ENCODE measurements around the gene CNST.
"Not testable (repeated sequence)": the region's sequence is repeated elsewhere in the genome, so short reads cannot be mapped to it uniquely, and the experiment has no call there.

The CNST gene

DNA sequence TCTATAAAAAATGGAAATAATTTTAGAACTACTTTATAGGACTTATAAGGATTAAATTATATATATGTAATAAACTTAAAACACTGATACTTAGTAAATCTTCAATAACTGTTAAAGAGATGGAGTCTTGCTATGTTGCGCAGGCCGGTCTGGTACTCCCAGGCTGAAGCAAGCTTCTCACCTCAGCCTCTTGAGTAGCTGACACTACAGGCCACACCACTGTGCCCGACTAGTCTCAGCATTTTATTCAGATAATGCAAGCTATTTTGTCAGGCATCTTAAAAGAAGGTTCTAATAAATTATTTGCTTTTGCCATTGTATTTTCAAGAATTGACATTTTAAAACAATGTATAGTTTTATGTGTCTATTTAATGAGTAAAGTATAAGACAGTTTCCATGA lies 20.8 kb downstream of the CNST start:
- no peak for DNase-seq (ENCODE audit: low spot score)

DNA sequence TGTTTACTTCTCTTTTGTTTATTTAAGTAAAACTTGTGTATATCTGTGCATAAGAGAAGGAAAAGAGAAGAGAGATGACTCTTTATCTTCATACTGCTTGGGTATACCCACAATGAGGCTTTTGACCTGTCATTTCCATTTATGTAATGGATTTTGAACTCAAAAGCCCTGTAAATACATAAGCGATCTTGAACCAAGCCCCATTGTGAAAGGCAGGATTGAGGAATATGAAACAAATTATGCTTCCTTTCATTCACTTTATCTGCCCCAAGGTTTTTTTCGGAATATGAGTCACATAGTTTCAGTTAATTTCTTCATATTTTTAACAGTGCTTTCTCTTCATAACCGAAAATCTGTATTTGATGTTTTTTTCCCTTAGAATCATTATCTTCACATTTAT lies 21.4 kb downstream of the CNST start:
- DNase-seq (ENCODE audit: low spot score) = peak; percentile 24

DNA sequence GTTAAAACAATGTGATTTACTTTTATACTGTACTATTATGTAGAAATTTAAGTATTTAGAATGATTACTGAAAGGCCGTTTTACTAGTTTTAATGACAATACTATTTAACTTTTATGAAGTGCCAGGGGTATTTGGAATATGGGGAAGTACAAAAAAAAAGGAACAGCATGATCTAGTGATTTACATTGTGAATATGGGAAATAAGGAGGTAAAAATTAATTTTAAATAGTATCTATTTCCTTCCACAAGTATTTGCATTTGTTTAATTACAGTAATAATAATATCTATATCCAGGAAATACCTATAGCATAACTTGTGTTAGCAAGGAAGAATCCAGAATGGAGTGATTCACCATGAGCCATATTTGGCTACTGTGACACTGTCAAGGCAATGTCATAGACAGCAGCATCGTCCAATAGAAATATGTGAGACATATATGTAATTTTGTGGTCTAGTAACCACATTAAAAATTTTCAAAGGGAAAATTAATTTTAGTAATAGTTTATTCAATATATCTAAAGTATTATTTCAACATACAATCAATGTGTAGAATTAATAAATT lies 22.0 kb downstream of the CNST start:
- peak; percentile 14 for DNase-seq (ENCODE audit: low spot score)

DNA sequence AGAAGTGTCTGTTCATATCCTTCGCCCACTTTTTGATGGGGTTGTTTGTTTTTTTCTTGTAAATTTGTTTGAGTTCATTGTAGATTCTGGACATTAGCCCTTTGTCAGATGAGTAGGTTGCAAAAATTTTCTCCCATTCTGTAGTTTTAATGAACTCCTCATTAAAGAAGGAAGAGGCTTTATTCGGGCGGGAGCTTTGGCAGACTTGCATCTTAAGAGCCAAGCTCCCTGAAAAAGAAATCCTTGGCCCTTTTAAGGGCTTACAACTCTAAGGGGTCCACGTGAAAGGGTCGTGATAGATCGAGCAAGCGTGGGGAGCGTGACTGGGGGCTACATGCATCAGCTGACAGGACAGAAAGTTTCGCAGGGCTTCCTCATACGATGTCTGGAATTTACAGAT lies 23.7 kb downstream of the CNST start:
- not testable (repeated sequence) for DNase-seq (ENCODE audit: low spot score)

DNA sequence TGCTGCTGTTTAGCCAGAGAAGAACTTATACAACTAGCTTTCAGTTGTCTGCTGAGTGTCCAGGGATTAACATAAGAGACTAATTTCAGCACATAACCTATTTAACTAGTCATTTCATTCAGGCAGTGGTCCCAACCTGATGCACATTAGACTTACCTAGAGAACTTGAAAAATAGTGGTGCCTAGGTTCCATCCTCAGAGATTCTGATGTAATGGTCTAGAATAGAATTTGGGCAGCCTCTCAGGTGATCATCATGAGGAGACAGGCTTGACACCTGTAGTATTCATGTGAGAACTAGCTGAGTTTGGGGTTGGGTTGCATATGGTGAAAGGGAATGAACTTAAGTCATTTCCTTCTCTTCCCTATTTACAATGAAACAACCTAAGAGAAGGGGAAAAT lies 24.8 kb downstream of the CNST start:
- DNase-seq (ENCODE audit: low spot score) = no peak

DNA sequence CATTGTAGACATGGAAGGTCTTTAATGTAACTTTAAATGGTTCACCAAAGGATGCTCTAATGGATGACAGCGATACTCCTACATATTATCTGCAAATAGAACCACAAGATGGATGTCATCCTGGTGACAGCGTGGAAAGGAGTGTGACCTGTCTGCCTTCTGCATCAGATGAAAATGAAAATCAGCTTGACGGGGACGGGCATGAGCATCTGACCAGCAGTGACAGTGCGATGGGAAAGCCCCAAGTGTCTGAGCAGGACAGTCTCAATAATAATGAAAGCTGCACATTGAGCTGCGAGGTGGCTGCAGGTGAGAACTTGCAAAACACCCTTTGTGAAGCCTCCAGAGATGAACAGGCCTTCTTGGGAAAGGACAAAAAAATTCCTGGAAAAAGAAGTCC lies 25.2 kb downstream of the CNST start:
- no peak for DNase-seq (ENCODE audit: low spot score)

DNA sequence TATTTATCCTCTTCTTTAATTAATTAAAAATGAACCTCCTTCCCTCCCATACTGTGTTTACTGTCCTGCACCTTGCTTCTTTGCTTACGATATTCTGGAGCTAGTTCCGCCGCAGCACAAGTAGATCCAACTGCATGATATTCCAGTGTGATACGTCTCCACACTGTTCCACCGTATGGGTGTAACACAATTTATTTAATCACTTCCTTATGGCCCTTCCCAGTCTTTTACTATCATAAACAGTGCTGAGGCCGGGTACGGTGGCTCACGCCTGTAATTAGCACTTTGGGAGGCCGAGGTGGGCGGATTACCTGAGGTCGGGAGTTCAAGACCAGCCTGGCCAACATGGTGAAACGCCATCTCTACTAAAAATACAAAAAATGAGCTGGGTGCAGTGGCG lies 25.7 kb downstream of the CNST start:
- no peak for DNase-seq (ENCODE audit: low spot score)

DNA sequence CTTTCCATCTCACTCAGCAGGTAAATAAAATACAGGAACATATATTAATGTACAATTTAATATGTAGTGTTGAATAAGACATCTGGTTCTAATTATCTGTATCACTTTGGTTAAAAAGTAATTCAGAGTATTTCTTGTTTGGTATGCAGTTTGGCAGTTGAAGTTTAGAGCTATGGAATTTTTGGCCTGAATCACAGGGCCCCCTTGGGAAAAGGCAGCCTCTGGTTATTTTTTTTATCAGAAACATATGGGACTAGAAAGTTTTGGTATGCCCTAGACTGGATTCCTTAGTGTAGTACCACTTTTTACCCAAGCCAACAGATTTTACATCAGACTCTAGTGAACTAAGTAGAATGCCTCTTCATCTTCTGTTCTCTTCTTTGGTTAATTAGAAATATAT lies 26.4 kb downstream of the CNST start:
- DNase-seq (ENCODE audit: low spot score) = peak; percentile 85

DNA sequence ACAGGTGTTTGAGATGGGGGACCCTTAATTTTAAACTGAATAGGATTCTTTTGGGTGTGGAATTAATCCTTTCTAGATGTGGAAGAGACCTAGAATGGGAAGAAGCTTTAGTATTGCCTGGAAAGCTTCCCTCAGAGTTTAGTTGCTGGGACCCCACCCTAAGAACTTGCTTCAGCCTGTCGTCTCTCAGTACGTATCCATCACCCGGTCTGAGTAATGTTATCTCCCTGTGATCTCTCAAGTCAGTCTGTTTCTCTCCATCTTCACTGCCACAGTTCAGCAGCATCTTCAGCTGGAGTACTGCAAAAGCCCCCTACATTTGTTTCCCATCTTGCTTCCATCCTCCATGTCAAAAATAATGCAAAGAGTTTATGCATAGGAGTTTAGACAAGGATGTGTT lies 28.9 kb downstream of the CNST start:
- no peak for DNase-seq (ENCODE audit: low spot score)

DNA sequence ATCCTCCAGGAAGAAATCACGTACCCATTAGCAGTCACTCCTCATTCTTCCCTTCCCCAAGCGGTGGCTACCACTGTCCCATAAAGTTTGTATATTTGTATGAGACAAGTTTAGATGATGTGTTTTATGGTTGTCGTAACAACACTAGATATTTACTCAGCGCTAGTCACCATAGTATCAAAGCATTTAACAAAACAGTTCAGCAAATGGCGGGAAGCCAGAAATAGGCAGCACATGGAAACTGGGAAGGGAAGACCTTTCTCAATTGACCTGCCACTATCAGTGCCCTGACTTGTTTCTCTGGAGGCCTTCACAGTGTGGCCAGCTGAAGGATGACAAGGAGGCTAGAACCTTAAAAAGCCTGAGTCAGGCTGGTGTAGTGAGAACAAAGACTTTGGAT lies 31.1 kb downstream of the CNST start:
- DNase-seq (ENCODE audit: low spot score) = peak; percentile 54

DNA sequence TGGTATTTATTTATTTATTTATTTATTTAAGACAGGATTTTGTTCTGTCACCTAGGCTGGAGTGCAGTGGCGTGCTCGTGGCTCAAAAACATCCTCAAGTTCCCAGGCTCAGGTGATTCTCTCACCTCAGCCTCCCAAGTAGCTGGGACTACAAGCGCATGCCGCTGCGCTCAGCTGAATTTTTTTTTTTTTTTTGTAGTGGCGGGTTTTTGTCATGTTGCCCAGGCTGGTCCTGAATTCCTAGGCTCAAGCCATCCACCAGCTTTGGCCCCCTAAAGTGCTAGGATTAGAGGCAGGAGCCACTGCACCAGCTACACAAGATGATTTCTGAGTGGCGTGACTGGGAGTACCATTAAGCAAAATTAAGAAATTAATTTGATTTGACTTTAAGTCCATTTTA lies 31.7 kb downstream of the CNST start:
- DNase-seq (ENCODE audit: low spot score) = no peak

DNA sequence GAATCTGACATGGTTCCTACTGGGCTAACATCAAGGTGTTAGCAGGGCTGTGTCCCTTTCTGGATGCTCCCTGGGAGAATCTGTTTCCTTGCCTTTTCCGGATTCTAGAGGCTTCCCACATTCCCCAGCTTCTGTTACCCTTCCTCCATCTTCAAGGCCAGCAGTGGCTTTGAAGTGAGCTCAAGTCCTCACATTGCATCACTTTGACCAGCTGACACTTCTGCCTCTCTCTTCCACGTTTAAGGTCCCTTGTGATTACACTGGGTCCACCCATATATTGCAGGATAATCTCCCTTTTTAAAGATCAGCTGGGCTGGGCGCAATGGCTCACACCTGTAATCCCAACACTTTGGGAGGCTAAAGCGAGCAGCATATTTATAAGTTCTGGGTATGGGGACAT lies 33.1 kb downstream of the CNST start:
- DNase-seq (ENCODE audit: low spot score) = no peak

DNA sequence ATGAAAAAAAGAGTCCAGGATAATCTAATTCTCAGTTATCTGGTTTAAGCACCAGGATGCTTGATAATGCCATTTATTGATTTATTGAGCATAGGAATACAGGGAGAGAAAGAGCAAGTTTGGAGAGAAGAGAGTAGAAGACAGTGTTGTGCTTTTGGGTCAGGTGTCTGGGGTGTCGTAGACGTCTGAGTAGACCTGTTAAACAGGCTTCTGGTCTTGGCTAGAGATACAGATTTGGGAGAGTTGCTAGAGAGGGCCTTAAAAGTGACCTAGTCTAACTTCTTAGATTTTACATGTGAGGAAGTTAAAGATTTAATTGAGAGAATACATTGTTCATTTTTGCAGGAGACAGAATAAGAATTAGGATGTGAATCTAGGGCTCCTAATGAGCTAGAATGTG lies 34.3 kb downstream of the CNST start:
- no peak for DNase-seq (ENCODE audit: low spot score)

DNA sequence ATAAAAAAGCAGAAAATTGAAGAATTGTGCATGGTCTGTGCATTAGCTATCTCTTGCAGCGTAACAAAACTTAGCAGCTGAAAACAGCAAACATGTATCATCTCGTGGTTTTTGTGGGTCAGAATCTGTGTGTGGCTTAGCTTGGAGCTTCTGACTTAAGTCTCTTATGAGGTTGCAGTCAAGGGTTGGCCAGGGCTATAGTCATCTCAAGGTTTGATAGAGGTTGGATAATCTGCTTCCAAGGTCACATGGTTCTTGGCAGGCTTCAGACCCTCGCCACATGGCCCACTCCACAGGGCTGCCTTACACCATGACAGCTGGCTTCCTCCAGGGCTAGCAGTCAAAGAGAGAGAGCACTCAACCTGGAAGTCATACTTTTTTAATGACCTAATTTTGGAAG lies 35.9 kb downstream of the CNST start:
- peak; percentile 18 for DNase-seq (ENCODE audit: low spot score)

DNA sequence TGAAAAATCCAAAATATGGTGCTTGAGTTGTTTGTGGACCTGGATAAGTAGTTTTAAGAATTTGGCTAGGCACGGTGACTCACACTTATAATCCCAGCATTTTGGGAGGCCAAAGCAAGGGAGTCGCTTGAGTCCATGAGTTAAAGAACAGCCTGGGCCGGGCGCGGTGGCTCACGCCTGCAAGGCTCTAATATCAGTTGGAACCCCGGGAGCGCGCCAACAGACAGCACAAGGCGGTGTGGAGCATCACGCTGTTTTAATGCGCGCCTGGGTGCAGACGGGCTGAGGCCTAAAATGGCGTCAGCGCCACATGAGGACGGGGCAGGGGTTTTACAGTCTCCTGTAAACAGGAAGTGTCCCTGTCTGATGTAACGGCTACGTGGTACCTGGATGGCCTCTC lies 39.0 kb downstream of the CNST start:
- DNase-seq (ENCODE audit: low spot score) = not testable (repeated sequence)

DNA sequence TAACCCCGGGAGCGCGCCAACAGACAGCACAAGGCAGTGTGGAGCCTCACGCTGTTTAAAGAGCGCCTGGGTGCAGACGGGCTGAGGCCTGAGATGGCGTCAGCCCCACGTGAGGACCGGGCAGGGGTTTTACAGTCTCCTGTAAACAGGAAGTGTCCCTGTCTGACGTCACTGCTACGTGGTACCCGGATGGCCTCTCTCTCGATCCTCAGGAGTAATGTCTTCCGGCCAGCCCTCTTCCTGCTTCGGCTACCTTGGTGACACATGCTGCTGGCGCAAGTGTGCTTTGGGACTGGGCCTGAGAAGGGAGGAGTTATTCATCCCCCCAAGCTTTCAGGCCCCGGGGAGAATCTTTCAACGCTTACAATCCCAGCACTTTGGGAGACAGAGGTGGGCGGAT lies 41.2 kb downstream of the CNST start:
- no peak for DNase-seq (ENCODE audit: low spot score)

DNA sequence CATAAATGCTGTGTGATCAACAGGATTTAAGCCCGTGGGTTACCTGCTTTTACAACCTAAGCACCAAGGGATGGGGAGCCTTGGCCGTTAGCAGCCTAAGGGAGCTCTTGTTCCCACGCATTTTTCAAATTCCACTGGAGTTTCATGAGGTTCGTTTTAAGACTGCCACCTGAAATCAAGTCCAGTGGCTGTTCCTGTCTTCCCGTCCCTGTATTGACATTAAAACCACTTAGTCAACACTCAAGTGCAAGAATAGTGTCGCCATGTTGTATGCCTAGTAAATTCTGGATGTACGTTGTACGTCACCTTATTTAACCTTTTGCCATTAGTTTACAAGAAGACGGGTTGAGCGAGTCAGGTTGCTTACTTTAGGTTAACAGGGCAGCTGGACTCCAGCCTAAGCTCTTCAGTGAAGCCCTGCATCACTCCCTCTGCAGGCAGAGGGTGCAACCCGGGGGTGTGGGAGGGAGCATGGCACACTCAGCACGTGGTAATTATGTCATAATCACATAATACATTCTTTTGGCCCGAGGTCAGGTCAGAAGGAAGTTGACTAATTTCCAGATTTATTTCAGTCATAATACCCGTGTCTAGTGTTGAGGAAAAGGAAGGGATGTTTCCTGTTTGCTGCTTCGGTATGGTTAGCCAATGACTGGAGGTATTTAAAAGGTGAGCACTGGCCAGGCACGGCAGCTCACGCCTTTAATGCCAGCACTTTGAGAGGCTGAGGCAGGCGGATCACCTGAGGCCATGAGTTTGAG lies 42.5 kb downstream of the CNST start:
- peak; percentile 80 for DNase-seq (ENCODE audit: low spot score)

DNA sequence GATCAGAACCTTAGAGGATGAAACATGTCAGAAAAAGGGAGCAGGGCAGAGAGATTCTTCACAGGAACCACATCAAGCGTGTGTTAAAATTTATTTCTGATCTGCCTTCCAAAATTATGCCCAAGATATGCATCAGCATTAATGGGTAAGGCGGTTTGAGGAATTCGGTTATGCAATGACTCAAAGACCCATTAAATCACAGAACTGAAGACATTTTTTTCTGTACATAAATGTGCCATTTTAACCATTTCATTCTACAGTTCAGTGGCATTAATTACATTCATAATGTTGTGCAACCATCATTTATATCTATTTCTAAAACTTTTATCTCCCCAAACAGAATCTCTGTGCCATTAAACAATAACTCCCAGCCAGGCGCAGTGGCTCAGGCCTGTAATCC lies 43.4 kb downstream of the CNST start:
- peak; percentile 12 for DNase-seq (ENCODE audit: low spot score)

DNA sequence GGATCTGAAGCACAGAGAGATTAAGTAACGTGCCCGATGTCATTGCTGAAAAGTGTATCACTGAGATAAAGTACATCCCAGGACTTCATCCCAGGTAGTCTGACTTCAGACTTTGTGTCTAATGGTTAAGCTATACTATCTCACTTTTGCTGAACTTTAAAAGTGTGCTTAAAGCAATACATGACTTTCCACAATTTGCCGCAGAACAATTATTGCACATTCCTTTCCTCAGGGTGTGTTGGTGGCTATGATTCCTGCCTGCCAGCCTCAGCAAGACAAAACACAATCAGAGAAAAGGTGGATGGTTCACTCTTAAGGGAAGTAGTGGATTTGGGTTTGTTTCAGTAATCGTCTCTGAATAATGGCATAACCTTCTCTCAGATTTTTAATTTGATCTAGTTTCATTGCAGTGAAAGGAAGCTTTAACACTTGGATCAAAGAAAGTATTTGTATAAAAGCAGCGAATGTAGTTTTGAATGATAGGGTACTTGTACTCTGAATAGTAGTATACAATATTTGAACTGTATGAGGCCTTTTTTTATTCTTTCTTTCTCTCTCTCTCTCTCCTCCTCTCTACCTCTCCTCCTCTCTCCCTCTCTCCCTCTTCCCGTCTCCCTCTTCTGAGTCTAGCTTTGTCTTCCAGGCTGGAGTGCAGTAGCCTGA lies 47.0 kb downstream of the CNST start:
- DNase-seq (ENCODE audit: low spot score) = no peak

DNA sequence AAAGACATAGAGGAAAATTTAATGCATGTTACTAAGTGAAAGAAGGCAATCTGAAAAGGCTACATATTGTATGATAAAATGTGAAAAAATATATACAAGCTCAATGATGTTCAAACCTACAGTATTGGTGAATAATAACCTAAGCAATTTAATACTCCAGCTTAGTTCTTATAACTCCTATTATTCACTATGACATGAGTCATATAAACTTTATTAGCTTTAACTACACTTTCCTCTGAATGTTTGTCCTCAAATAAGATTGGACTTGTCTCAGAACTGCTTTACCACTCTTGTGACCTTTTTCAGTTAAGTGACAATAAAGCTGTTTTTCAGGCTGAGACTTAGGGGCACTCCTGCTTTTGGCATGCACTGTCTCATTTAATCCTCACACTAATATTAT lies 50.9 kb downstream of the CNST start:
- DNase-seq (ENCODE audit: low spot score) = no peak

DNA sequence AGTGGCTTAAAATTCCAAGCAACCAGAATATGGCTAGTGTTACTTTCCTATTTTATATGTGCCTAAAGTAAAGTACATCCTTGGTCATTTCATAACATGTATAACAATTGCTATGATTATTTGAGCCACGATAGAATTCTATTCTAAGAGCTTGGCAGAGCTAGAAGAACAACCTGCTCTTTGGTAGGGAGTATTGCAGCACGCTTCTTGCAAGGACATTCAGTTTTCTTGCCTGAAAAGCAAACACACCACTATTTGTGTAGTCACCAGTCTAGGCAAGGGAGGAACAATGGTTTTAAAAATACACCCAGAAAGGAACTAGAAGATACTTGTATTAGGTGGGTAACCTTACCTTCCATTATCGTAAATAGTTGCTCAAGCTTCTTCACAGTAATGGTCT lies 51.5 kb downstream of the CNST start:
- DNase-seq (ENCODE audit: low spot score) = no peak

DNA sequence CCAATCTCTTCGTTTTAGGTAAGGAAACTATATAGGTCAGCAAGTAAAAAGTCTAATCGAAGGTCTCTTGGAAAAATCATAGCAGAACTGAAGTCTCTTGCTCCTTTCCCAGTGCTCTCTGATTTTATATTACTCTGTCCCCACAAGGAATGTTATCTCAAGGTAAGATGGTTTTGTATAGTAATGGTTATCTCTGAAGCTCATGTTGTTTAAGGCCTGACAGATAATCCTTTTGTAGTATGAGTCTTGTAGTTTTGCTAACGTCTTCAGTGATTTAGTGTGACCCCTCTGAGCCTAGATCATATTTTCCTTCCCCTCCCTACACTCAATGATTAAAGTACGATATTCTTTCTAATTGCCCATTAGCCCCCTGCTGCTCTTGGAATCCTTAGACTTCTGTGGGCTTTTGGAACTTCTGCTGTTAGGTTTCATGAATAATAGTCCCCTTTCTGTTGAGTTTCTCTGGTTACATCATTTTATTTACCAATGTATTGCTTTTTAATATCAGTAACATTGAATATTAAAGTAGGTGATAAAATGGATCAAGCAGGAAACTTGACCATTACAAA lies 52.1 kb downstream of the CNST start:
- no peak for DNase-seq (ENCODE audit: low spot score)

DNA sequence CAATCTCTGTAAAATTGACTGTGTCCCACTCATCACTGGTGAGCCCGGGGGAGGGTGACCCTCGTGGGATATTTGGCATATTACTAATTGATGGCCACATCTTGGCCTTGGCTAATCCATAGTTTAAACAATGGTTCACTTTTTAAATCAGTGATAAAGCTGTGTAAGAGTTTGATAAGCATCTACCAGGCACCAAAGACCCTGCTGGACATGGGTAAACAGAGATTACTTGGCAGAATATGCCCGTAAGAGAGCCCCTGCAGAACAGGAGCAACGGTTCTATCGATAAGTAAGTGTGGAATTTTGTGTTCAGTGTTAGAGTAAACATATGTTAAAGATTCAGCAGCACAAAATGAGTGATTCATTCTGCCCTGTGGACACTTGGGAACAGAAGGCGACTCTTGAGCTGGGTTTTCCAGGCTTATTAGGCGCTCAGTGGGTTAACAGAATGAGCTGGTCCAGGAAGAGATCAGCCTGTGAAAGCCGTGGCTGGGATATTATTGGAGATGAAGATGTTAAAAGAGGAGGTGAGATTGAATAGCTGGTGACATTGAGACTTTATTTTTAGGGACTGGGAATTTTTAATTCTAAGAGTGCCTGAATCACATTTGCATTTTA lies 55.9 kb downstream of the CNST start:
- no peak for DNase-seq (ENCODE audit: low spot score)
